K562 (cell line): Measurements from ENCODE around the gene LVRN. TPM values are rescaled to one million over a fixed set of nuclear protein-coding genes. Genes with fewer than 3 reads are reported as not detected.

Source experiments
- ATAC-seq: fragments of 200-7000 bp; cut with Tn5 transposase; 3 replicates; pipeline ENCODE4 v1.9.1; 2020; ENCODE audit warnings: moderate library complexity
- BruUV-seq: library from RNA; stranded (reverse); fragments of 400-500 nt; replicated peaks from 2 replicates; lab custom pipeline; 2021; lab: Mats Ljungman, UMichigan
- CTCF ChIA-PET: fragments of 300-600 bp; formaldehyde crosslinking; extraction: SDS; loops from one replicate; lab custom pipeline; 2021; ENCODE audit warnings: low intra/inter-chr PET ratio; lab: Yijun Ruan, JAX
- POLR2A ChIA-PET: fragments of 300-600, 350-650 bp; sonication (Branson Sonifier 250); formaldehyde crosslinking; extraction: SDS; loops from one replicate; lab custom pipeline; 2021; ENCODE audit warnings: antibody characterized with exemption, inconsistent platforms; lab: Yijun Ruan, JAX
- DNase-seq, 4 experiments: peaks; one replicate each; pipeline versions ENCODE4 v3.0.0 to v3.0.0-alpha.2; 2011 to 2018; ENCODE audit warnings: low spot score in 3 of 4, mixed read lengths in 3 of 4; ENCODE audit errors: extremely low read depth in 1 of 4
- FAIRE-seq: peaks from 2 replicates; lab custom pipeline; 2011; peaks lifted over from hg19 to GRCh38; lab: Jason Lieb, UNC
- H2AFZ ChIP-seq: 2 replicates; pipeline ENCODE4 v1.6.0; 2011; ENCODE audit warnings: low read depth, low read length, control low read depth, inconsistent platforms
- H3K27ac ChIP-seq: fragments of 200-600 bp; 3 replicates; pipeline ENCODE4 v1.8.0; 2011; ENCODE audit warnings: low read depth, mild to moderate bottlenecking, control low read depth, inconsistent platforms, low read length, moderate library complexity, mixed read lengths; ENCODE audit errors: extremely low read depth
- H3K27me3 ChIP-seq, 2 experiments: fragments of 300-600 bp in 1 of 2; 2 replicates in 1 of 2; 3 replicates in 1 of 2; pipeline versions ENCODE4 v1.6.0 to v1.8.0; 2011; ENCODE audit warnings: inconsistent platforms in 2 of 2, low read length in 2 of 2, mild to moderate bottlenecking in 1 of 2, mixed read lengths in 1 of 2, moderate library complexity in 1 of 2; ENCODE audit not compliant: control insufficient read depth in 2 of 2, insufficient read depth in 2 of 2
- H3K36me3 ChIP-seq: fragments of 300-600 bp; 3 replicates; pipeline ENCODE4 v1.8.0; 2011; ENCODE audit warnings: mild to moderate bottlenecking, low read length, inconsistent platforms; ENCODE audit not compliant: control insufficient read depth, insufficient read depth
- H3K4me1 ChIP-seq, 2 experiments: fragments of 200-600 bp in 1 of 2; replicated peaks in 1 of 2; 2 replicates in 1 of 2; 3 replicates in 1 of 2; pipeline versions ENCODE4 v1.5.1 to v1.8.0; 2011; ENCODE audit warnings: inconsistent platforms in 2 of 2, low read length in 2 of 2, mild to moderate bottlenecking in 1 of 2, mixed read lengths in 1 of 2, moderate library complexity in 1 of 2; ENCODE audit not compliant: control insufficient read depth in 2 of 2, insufficient read depth in 2 of 2
- H3K4me2 ChIP-seq: 2 replicates; pipeline ENCODE4 v1.6.1; 2011; ENCODE audit warnings: low read length, control low read depth, inconsistent platforms, mixed read lengths; ENCODE audit not compliant: insufficient read depth
- H3K4me3 ChIP-seq: fragments of 200-600 bp; sonication (generic), shearing (Covaris generic); 2 replicates; pipeline ENCODE4 v1.5.1; 2016; ENCODE audit warnings: control low read depth, inconsistent platforms
- H3K79me2 ChIP-seq: fragments of 200-600 bp; 3 replicates; pipeline ENCODE4 v1.8.0; 2011; ENCODE audit warnings: low read length, inconsistent platforms; ENCODE audit not compliant: control insufficient read depth, insufficient read depth
- H3K9ac ChIP-seq, 2 experiments: 2 replicates each; pipeline versions ENCODE4 v1.6.0 to v1.6.1; 2011; ENCODE audit warnings: low read depth in 2 of 2, low read length in 2 of 2, control low read depth in 1 of 2, inconsistent platforms in 1 of 2, mild to moderate bottlenecking in 1 of 2, mixed read lengths in 1 of 2; ENCODE audit not compliant: insufficient read depth in 1 of 2
- H3K9me1 ChIP-seq: one replicate; pipeline ENCODE4 v1.6.0; 2011; ENCODE audit warnings: inconsistent platforms, mild to moderate bottlenecking, low read length, moderate library complexity; ENCODE audit not compliant: control insufficient read depth, insufficient read depth
- H3K9me3 ChIP-seq: replicated peaks from 2 replicates; pipeline ENCODE4 v1.5.1; 2011; ENCODE audit warnings: low read depth, low read length, inconsistent platforms; ENCODE audit not compliant: control insufficient read depth, insufficient read depth
- H4K20me1 ChIP-seq: replicated peaks from 2 replicates; pipeline ENCODE4 v1.6.1; 2011; ENCODE audit warnings: low read length, inconsistent platforms, mixed read lengths; ENCODE audit not compliant: control insufficient read depth, insufficient read depth
- CREBBP ChIP-seq: IDR thresholded peaks from one replicate; pipeline ENCODE4 v1.6.1; 2012; ENCODE audit warnings: low read depth, mild to moderate bottlenecking, control low read depth, inconsistent platforms, low read length
- KHSRP ChIP-seq: fragments of 450-650 bp; IDR thresholded peaks from 2 replicates; pipeline ENCODE4 v1.6.1; 2017
- KLF13 ChIP-seq: fragments of 450-650 bp; IDR thresholded peaks from 2 replicates; pipeline ENCODE4 v1.6.1; 2016; ENCODE audit warnings: missing genetic modification characterization, low read depth, mild to moderate bottlenecking, missing compliant biosample characterization, moderate library complexity, borderline replicate concordance
- MTA3 ChIP-seq: fragments of 450-650 bp; formaldehyde crosslinking; IDR thresholded peaks from 2 replicates; pipeline ENCODE4 v1.6.1; 2017; ENCODE audit warnings: mild to moderate bottlenecking, borderline replicate concordance
- NCOA6 ChIP-seq: fragments of 450-650 bp; IDR thresholded peaks from 2 replicates; pipeline ENCODE4 v1.6.1; 2017; ENCODE audit warnings: mild to moderate bottlenecking
- NFIC ChIP-seq: fragments of 450-650 bp; IDR thresholded peaks from 2 replicates; pipeline ENCODE4 v1.6.1; 2017; ENCODE audit warnings: mild to moderate bottlenecking, inconsistent platforms
- OTX1 ChIP-seq: fragments of 450-650 bp; formaldehyde crosslinking; IDR thresholded peaks from 2 replicates; pipeline ENCODE4 v1.4.0; 2022; ENCODE audit warnings: mild to moderate bottlenecking
- POLR2A ChIP-seq: fragments of 450-650 bp; conservative IDR thresholded peaks from 2 replicates; pipeline ENCODE4 v1.6.1; 2016
- PRPF4 ChIP-seq: fragments of 200-400 bp; formaldehyde crosslinking; IDR thresholded peaks from one replicate; pipeline ENCODE4 v1.6.1; 2017; ENCODE audit warnings: low read length, low read depth, mild to moderate bottlenecking; ENCODE audit not compliant: insufficient read depth, poor library complexity, severe bottlenecking
- RBM17 ChIP-seq: fragments of 200-400 bp; formaldehyde crosslinking; IDR thresholded peaks from 2 replicates; pipeline ENCODE4 v1.6.1; 2017; ENCODE audit warnings: low read depth, mild to moderate bottlenecking, low read length, borderline replicate concordance
- SNRNP70 ChIP-seq: fragments of 200-400 bp; formaldehyde crosslinking; optimal IDR thresholded peaks from 2 replicates; pipeline ENCODE3; 2017; ENCODE audit warnings: low read depth, low read length
- TBP ChIP-seq: optimal IDR thresholded peaks from 2 replicates; pipeline ENCODE3; 2011; ENCODE audit warnings: low read depth, low read length, improper control_type of control experiment
- ZBTB11 ChIP-seq, 3 experiments: fragments of 200-800 bp in 1 of 3; fragments of 250-450 bp in 1 of 3; fragments of 450-650 bp in 1 of 3; sonication (Bioruptor Pico) in 1 of 3; sonication (Bioruptor generic) in 1 of 3; formaldehyde crosslinking in 1 of 3; IDR thresholded peaks; 2 replicates each; pipeline versions ENCODE4 v1.6.1 to v1.8.0; 2016 to 2022; ENCODE audit warnings: mild to moderate bottlenecking in 2 of 3, missing genetic modification characterization in 2 of 3, missing compliant biosample characterization in 1 of 3, moderate library complexity in 1 of 3
- ZNF184 ChIP-seq: sonication (generic); formaldehyde crosslinking; IDR thresholded peaks from 2 replicates; pipeline ENCODE4 v1.5.0; 2020; ENCODE audit warnings: missing genetic modification reagents
- ZNF217 ChIP-seq: sonication (generic); formaldehyde crosslinking; IDR thresholded peaks from 2 replicates; pipeline ENCODE4 v1.8.0; 2022; ENCODE audit warnings: mild to moderate bottlenecking, missing genetic modification reagents
- ZNF586 ChIP-seq: fragments of 450-650 bp; formaldehyde crosslinking; conservative IDR thresholded peaks from 2 replicates; pipeline ENCODE4 v1.4.0; 2020; ENCODE audit warnings: mild to moderate bottlenecking, moderate library complexity
- WGBS: fragments of 100-300 bp; shearing (Covaris generic); methylation state at CpG from one replicate; pipeline ENCODE4 v1.1.6; 2016; ENCODE audit warnings: low coverage, mixed read lengths; ENCODE audit not compliant: insufficient coverage; ENCODE audit errors: missing lambda C conversion rate; 5-methylcytosine and 5-hydroxymethylcytosine counted together
- in situ Hi-C: fragments of 300-500 bp; cut with MboI; formaldehyde crosslinking; loops from 4 replicates; pipeline ENCODE4 v1.15.0; 2018; ENCODE audit warnings: inconsistent platforms, mixed read lengths
- intact Hi-C: fragments of 100-400 bp; cut with micrococcal nuclease; formaldehyde crosslinking; loops from 2 replicates; pipeline ENCODE4 v1.14.2; 2022
- polyA plus RNA-seq, 8 experiments: library from polyadenylated mRNA; depleted of rRNA in 4 of 8; stranded (reverse) in 5 of 8; unstranded in 3 of 8; fragments of >200 nt; fragmentation: Nextera tagmentation in 2 of 8; fragmentation: Illumina TruSeq in 1 of 8; extraction: Ambion mirVana in 2 of 8; extraction: Trizol in 1 of 8; gene quantifications; 2 replicates each; pipeline versions ENCODE4 v1.2.1 to v1.2.3, GENCODE V29; 2011 to 2014; ENCODE audit warnings: inconsistent platforms in 1 of 8, missing spikeins in 1 of 8
- total RNA-seq, 7 experiments: library from RNA; depleted of rRNA in 6 of 7; stranded (reverse); fragments of >200 nt in 6 of 7; fragmentation: Illumina TruSeq in 2 of 7; extraction: Trizol in 2 of 7; gene quantifications; 2 replicates each; pipeline versions ENCODE4 v1.2.1 to v1.2.3, GENCODE V29; 2011 to 2021; ENCODE audit warnings: low replicate concordance in 1 of 7
- TF ChIP-seq, protein P1 (sequence below): sonication (generic); formaldehyde crosslinking; IDR thresholded peaks from 2 replicates; pipeline ENCODE4 v1.9.0; 2022; ENCODE audit warnings: mild to moderate bottlenecking, missing genetic modification reagents

Gene LVRN
- total and polyA plus RNA-seq, 9 of the 15 experiments (the other 6 are each of a cell fraction or from before 2014, with no cell fraction given) = 2.6 to 5.3 (median 4.1) TPM

DNA sequence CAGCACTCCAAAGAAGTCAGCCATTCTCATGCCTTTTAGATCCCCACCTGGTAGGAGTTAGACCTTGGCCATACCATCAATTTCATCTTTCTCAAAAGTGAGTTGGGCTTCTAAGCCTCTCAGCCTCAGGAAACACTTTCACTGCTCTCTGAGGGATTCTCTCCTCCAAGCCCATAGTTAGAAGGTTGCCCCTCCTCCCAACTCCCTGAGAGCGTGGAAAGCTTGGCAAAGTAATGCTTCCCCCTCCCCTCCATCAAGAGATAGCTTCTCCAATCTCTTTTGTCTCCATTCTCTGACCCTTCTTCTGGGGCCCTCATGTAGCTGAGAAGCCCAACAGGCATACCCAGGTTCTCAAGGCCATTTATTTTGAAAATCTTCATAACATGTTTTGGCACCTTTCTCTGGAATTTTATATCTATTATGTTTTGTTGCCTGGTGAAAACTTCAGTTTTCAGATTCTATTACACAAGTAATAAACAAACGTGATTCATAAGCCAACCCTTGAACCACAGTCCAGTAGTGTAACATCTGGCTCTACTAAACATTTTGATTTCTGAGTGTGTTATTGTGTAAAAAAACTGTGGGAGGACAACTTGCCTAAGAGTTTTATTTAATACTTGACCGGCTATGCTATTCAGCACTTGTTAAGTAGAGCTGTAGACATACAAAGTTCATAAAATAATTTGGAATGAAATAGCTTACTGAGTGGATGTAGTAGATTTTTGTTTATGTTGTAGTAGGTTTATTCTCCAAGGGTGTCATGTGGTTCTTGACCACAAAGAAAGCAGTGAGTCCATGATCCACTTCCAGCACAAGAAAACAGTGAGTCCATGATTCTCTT, 17.1 kb downstream of the LVRN start (continued):
- TF ChIP-seq ZBTB11 (CRISPR knock-in tag; IDR thresholded peaks at IDR 0.05) (no peak), KHSRP (no peak), POLR2A (no peak)

DNA sequence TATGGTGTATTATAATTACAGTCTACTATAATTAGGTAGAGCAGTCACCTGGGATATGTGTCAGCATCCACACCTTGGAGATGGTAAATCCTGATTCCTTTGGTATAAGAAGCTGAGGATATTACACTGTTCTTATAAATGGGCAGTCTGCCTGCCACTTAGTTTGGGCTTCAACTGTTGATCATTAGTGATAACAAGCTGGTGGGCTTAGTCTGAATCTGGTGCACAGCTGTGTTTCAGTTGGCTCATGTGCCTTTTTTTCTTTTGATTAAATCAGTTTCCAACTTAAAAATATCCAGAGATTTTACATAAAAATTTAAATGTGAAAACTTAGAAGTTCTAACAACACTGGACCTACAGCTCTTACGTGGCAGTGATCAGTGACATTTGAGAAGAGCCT, 21.2 kb downstream of the LVRN start:
- 0% methylated on average over 1 of the region's 1 CpG for WGBS
- H3K4me2 ChIP-seq = no peak overlapping the region
- ChIA-PET CTCF (no interaction called here), POLR2A (interaction anchor here (0.6 to 1.1 kb wide), 2 partner anchors 9 to 1487 kb away, joined by 3 read pairs; no protein-coding TSS in a partner anchor)
- in situ Hi-C loops (no loop called here), intact Hi-C loops (no loop called here)
- no peak overlapping the region for H3K4me3 ChIP-seq
- no TSS peak for BruUV-seq
- no peak overlapping the region for H2AFZ ChIP-seq
- no peaks in the 10 kb centered on the region for H3K9me1 ChIP-seq
- no peak overlapping the region for H3K9ac ChIP-seq
- DNase-seq = no peak
- H3K36me3 ChIP-seq = no peaks in the 10 kb centered on the region
- no peak for FAIRE-seq
- H3K9me3 ChIP-seq = no peaks in the 10 kb centered on the region
- H3K79me2 ChIP-seq = no peaks in the 10 kb centered on the region
- peaks cover 2 to 14% of the 10 kb centered on the region in 2 experiments; a peak in 2 of 5 replicates for H3K27me3 ChIP-seq
- H3K4me1 ChIP-seq = no peaks in the 10 kb centered on the region
- no peaks in the 10 kb centered on the region for H4K20me1 ChIP-seq
- no peak overlapping the region for H3K27ac ChIP-seq
- no peak for ATAC-seq
- TF ChIP-seq ZNF217 (CRISPR knock-in tag) (no peak), SNRNP70 (no peak), CREBBP (no peak), ZNF586 (CRISPR knock-in tag) (no peak), NFIC (no peak), KLF13 (no peak), PRPF4 (no peak), NCOA6 (no peak), RBM17 (no peak), MTA3 (no peak), ZNF184 (CRISPR knock-in tag) (no peak), TBP (no peak), OTX1 (CRISPR knock-in tag) (no peak)
- TF ChIP-seq, protein P1, sequence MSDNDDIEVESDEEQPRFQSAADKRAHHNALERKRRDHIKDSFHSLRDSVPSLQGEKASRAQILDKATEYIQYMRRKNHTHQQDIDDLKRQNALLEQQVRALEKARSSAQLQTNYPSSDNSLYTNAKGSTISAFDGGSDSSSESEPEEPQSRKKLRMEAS (CRISPR knock-in tag) = no peak
